HG03354 (cell line): Measurements from ENCODE around the gene CLRN1.

ENCODE experiments used
- ATAC-seq: cut with Tn5 transposase; IDR thresholded peaks from one replicate; pipeline ENCODE4 v1.9.1; 2021; ENCODE audit warnings: mild to moderate bottlenecking; ENCODE audit not compliant: unreplicated experiment, poor library complexity, severe bottlenecking

The CLRN1 gene

DNA sequence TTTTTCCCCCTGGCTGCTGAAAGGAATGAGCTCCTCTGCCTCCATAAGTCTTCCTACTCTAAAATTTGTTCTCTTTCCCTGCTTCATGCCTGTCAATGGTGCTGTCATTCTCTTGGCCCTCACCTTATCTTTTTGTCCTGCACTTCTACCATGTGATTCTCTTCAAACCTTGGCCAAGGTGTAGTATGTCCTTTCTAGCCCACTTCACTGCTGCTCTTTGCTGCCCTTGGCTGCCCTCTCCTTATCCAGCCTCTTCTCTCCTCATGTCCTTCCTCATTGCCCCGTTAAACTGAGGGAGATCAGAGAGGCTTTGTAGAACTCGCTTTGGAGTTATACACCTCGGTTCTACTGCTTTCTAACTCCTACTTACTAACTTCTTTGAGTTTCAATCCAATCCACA lies 87.0 kb downstream of the CLRN1 start:
- no peak for ATAC-seq

DNA sequence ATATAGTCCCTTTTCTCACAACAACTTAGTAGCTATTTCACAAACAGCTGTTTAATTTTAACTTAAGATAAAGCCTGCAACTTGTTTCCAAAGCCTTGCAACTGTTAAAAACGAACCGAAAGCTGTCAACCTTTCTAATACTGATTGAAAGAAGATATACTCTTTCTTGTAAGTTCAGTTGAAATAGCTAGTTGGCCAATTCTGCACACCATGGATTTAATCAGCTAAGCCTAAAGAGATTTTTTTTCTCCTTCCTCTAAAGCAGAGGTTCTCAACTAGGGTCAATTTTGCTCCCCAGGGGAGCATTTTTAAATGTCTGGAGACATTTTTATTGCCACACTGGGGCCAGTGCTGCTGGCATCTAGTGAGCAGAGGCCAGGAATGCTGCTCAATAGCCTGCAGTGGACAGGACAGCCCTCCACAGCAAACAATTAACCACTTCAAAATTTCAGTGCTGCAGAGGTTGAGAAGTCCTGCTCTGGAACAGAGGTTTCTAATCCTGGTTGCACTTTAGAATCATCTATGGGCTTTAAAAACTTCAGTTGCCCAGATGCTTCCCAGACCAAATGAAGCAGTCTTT lies 93.4 kb downstream of the CLRN1 start:
- ATAC-seq: no peak

- no peak for ATAC-seq
Observed at GRCh38 chr3:150878290-150878689, 94.2 kb downstream of the CLRN1 start.

DNA sequence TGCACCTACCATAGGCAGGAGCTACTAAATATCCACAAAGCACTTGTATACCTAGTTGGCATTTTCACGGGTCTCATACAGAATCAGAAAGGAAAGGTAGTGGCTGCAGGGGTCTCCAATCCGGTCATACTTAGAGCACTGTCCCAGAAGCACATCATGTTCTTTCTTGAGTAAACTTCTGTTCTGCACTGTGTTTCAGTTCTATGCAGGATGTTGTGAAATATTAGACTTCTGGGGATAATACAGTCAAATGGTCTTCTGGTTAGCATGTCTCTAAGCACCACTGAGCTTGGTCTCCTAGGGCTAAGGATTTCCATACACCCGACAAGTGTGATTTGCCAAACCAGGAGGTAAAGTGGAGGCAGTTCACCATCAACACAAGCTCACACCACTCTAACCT lies 95.2 kb downstream of the CLRN1 start:
- ATAC-seq: no peak

DNA sequence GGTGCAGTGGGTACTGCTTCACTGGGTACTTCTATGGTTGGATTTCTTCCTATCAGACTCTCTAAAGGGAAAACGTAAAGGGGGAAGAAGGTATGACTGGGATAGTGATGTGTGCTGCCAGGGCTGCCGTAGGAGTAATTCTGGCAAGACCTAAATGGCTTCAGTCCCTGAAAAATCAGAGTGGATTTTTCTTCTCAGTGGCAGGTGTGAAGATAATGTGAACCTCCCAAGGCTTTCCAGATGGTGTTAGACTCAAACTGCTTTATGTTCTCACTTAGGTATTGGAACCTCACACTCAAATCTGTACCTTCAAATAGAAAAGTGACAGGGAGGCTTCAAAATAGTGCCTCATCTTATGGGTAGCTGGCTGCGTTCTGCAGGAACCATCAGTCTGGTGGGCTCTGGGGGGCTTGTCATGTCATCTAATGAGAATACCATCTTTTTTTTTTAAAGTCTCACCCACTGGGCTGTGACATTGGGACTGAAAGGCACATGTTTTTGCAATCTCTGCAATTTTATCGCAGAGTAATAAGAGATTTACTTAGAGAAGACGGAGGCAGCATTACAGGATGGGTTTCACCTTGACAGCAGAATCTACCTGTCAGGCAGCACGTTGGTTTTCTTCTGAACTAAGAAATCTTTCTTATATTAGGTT lies 95.8 kb downstream of the CLRN1 start:
- no peak for ATAC-seq
